Non-pigmented ciliary epithelial cell (primary cell): ENCODE data around the gene SOX12.

Experiments used
- DNase-seq: peaks from one replicate; pipeline ENCODE4 v3.0.0-alpha.2; 2010; ENCODE audit warnings: low read depth

The SOX12 gene

GRCh38 chr20:301886-302848 lies 23.2 kb upstream of the SOX12 start:
- no peak for DNase-seq

- DNase-seq = no peak
These were observed 19.6 kb upstream of the SOX12 start for GRCh38 chr20:305745-306144.

- DNase-seq = no peak
These were observed 16.8 kb upstream of the SOX12 start for GRCh38 chr20:308427-309038.

- DNase-seq = no peak
These were observed 16.0 kb upstream of the SOX12 start for GRCh38 chr20:309306-309840.

GRCh38 chr20:309841-310644 lies 15.3 kb upstream of the SOX12 start:
- peak; percentile 99 for DNase-seq

GRCh38 chr20:310645-311044 lies 14.7 kb upstream of the SOX12 start:
- DNase-seq = no peak

GRCh38 chr20:311609-312008 lies 13.7 kb upstream of the SOX12 start:
- DNase-seq = no peak

- no peak for DNase-seq
These were observed 13.3 kb upstream of the SOX12 start for GRCh38 chr20:312067-312466.

GRCh38 chr20:312866-313265 lies 12.5 kb upstream of the SOX12 start:
- no peak for DNase-seq

- no peak for DNase-seq
These were observed 11.9 kb upstream of the SOX12 start for GRCh38 chr20:313402-313801.

GRCh38 chr20:313948-314347 lies 11.4 kb upstream of the SOX12 start:
- no peak for DNase-seq

- no peak for DNase-seq
These were observed 8.9 kb upstream of the SOX12 start for GRCh38 chr20:316316-317068.

GRCh38 chr20:324177-325044 lies 941 bp upstream of the SOX12 start:
- DNase-seq = no peak

GRCh38 chr20:325889-326644 lies 715 bp downstream of the SOX12 start:
- no peak for DNase-seq

- no peak for DNase-seq
These were observed 1.4 kb downstream of the SOX12 start for GRCh38 chr20:326645-327185.

- DNase-seq = no peak
These were observed 2.1 kb downstream of the SOX12 start for GRCh38 chr20:327186-328026.

GRCh38 chr20:328027-328974 lies 2.9 kb downstream of the SOX12 start:
- no peak for DNase-seq
